Muscle of leg (tissue), 9 donors: ENCODE data around the gene TMEM185A. TPM values are rescaled to one million over a fixed set of nuclear protein-coding genes. Genes with fewer than 3 reads are reported as not detected.

Experiments used
- polyA plus RNA-seq, 8 donors: library from polyadenylated mRNA; unstranded; fragments of 120-200 nt; gene quantifications; one replicate each; pipeline versions ENCODE4 v1.2.1 to v1.2.3, GENCODE V29; 2013; ENCODE audit warnings: inconsistent platforms in 1 of 8, low replicate concordance in 1 of 8; ENCODE audit not compliant: insufficient read length in 8 of 8, insufficient read depth in 1 of 8
- total RNA-seq: library from RNA; stranded (reverse); fragments of 120-200 nt; gene quantifications from one replicate; pipeline ENCODE4 v1.2.4, GENCODE V29; 2013

TMEM185A gene
- total and polyA plus RNA-seq, 9 donors: 21.3 to 35.6 (median 32.5) TPM

Other genes with a start within 250 kb of the TMEM185A start
- 17.0 TPM for gene IDS, start 126.5 kb downstream of the TMEM185A start, total RNA-seq
- 10 to 100 TPM; 20.1 to 25.7 (median 22.1) TPM for gene IDS, start 126.5 kb downstream of the TMEM185A start, polyA plus RNA-seq
- 19.9 TPM for gene EOLA1, start 90.8 kb downstream of the TMEM185A start, total RNA-seq
- 10 to 100 TPM; 20.1 to 26.3 (median 22.4) TPM for gene EOLA1, start 90.8 kb downstream of the TMEM185A start, polyA plus RNA-seq
- gene HSFX3, start 81.9 kb downstream of the TMEM185A start, total RNA-seq: 1.0 TPM
- gene HSFX3, start 81.9 kb downstream of the TMEM185A start, polyA plus RNA-seq: 1 to 10 TPM in 2 of 8 donors, under 1 TPM in 4, not detected in 2; 0.25 to 1.1 (median 0.89) TPM
- gene MAGEA9B, start 44.3 kb downstream of the TMEM185A start, total RNA-seq: not detected
- not detected for gene MAGEA9B, start 44.3 kb downstream of the TMEM185A start, polyA plus RNA-seq
- 0.75 TPM for gene HSFX2, start 36.5 kb downstream of the TMEM185A start, total RNA-seq
- gene HSFX2, start 36.5 kb downstream of the TMEM185A start, polyA plus RNA-seq: 1 to 10 TPM in 1 of 8 donors, under 1 TPM in 7; 0.37 to 1.2 (median 0.71) TPM
- not detected for gene MAGEA11, start 80.3 kb upstream of the TMEM185A start, total RNA-seq
- not detected for gene MAGEA11, start 80.3 kb upstream of the TMEM185A start, polyA plus RNA-seq
- 1.2 TPM for gene HSFX1, start 142.3 kb upstream of the TMEM185A start, total RNA-seq
- 1 to 10 TPM; 1.3 to 2.1 (median 1.6) TPM for gene HSFX1, start 142.3 kb upstream of the TMEM185A start, polyA plus RNA-seq
- gene MAGEA9, start 150.1 kb upstream of the TMEM185A start, total RNA-seq: not detected
- gene MAGEA9, start 150.1 kb upstream of the TMEM185A start, polyA plus RNA-seq: not detected
- gene MAGEA8, start 249.4 kb upstream of the TMEM185A start, total RNA-seq: not detected
- gene MAGEA8, start 249.4 kb upstream of the TMEM185A start, polyA plus RNA-seq: under 1 TPM in 3 of 8 donors, not detected in 5; 0.13 to 0.35 (median 0.15) TPM